Iris pigment epithelial cell (primary cell): ENCODE results near the gene ZC3H18.

Experiments
- DNase-seq: peaks from one replicate; pipeline ENCODE4 v3.0.0-alpha.2; 2011; ENCODE audit warnings: low read depth

Gene ZC3H18

DNA sequence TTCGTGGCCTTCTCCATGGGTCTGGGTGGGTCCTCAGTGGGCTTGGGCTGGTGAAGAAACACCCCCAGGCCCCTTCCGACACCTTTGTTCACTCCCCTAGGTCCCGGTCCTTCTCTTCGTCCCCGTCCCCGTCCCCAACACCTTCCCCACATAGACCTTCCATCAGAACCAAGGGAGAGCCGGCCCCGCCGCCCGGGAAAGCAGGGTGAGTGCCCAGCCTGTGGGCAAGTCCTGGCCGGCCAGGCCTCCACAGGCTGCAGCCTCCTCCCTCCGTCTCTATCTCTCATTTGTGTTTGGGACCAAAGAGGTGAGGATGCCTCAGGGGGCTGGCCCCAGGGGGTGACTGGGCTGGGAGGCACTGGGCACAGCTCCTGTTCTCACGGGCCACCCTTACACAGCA lies 53.7 kb downstream of the ZC3H18 start:
- DNase-seq: no peak

DNA sequence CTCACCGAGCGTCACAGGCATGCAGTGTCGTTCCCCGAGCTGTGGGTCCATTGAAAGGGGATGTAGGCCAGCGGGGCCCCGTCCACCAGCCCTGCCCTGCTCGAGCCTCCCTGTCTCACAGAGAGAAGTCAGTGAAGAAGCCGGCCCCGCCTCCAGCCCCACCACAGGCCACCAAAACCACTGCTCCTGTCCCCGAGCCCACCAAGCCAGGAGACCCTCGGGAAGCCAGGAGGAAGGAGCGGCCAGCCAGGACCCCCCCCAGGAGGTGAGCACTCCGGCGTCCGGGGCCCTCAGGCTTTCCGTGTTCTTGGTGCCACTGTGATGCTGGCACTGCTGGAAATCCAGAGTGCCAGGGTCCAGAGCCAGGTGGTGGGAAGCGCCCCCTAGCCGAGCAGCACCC lies 54.3 kb downstream of the ZC3H18 start:
- DNase-seq: no peak

DNA sequence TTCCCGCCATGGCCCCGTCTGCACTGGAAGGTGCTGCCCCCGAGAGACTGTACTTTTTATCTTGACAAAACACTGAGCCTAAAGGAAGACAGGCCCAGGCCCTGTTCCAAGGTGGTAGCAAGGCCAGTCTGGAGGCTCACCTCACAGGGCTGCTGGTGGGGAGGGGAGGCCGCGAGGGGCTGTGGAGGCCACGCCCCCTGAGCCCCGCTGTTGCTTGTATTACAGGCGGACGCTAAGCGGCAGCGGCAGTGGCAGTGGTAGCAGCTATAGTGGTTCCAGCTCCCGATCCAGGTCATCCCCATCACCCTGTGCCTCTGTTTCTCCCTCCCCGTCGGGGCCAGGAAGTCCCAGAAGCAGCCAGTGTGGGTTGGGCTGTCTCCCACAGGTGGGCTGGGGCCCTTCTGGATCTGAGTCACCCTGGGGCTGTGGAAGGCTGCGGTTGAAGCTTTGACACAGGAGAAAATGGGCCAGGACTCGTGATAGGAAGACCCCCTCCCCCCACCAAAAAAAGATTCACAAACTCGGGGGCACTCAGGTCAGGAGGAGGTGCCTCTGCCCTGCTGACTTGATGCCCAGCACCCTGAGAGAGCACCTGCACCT lies 54.9 kb downstream of the ZC3H18 start:
- no peak for DNase-seq

DNA sequence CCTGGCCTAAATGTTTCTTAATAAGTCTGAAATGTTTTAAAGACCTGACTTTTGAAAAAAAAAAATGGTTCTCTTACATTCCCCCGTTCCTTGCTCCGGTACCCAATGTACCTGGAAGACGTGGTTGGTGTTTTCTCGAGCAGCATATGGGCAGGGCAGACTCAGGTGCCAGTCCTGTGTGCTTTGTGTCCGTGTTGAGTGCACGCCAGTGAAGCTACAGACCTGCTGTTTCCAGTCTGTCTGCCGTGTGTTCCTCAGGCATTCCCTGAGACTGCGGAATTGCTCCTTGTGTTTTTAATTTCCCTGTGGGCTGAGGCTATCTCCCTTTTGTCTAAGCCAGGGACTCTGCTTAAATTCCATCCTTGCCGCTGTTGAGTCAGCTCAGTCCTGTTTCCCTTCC lies 56.4 kb downstream of the ZC3H18 start:
- DNase-seq: no peak

DNA sequence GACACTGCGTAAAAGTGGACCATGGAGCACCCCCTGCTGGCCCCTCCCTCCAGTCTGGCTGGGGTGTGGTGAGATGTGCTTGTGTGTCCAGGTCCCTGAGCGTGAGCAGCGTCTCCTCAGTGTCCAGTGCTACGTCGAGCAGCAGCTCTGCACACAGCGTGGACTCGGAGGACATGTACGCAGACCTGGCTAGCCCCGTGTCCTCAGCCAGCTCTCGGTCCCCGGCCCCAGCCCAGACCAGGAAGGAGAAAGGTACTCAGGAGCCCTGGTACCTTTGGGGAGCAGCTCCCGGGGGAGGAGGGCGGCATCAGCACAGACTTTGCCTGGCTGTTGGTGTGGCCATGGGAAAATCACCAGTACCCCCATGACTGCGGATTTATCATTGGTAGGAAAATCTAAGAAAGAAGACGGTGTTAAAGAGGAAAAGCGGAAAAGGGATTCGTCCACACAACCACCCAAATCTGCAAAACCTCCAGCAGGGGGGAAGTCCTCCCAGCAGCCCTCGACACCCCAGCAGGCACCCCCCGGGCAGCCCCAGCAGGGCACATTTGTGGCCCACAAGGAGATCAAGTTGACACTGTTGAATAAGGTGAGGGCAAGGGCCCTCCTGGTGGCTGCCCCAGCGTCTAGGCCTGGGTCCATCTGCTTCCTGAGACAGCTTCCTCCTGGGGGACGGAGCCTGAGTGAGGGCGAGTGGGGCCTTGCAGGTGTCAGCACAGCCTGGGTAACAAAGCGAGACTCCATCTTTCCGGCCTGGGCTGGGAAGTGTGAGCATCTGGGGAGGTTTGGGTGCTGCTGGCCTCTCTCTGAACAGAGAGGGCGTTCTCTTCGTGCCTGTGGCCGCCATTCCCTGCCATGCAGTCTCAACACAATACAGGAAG lies 57.6 kb downstream of the ZC3H18 start:
- no peak for DNase-seq

DNA sequence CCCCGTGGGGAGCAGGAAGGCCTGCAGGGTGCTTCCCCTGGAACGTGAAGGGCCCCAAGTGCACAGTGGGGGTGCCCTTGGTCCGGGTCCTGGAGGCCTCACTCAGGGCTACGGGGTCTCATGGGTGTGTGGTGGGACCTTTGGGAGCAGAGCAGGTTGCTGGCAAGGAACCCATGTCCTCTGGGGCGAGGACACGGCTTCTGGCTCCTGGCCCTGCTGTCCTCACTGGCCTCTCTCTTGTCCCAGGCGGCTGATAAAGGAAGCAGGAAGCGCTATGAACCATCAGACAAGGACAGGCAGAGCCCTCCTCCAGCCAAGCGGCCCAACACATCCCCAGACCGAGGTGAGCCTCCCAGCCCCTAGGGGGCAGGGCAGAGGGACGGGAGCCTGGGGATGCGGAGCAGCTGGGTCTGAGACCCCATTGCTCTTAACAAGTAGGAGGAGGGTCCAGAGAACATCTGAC lies 58.3 kb downstream of the ZC3H18 start:
- DNase-seq: peak; percentile 21

DNA sequence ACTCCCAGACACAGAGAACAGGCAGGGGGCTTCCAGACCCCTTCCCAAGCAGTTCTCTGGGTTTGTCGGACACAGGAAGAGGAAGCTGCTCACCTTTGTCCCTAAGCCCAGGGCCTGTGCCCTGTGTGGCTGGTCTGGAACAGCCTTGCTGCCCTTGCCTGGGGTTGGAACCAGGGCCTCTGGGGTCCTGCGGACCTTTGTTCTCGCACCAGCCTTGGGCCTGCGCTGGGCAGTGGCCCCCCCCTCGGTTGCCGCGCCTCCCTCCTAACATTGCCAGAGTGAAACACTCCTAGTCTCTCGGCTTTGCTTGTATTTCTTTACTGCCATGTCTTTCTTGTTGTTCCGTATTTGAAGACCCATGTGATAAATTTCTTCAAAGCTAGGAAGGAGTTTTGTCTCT lies 59.6 kb downstream of the ZC3H18 start:
- no peak for DNase-seq

DNA sequence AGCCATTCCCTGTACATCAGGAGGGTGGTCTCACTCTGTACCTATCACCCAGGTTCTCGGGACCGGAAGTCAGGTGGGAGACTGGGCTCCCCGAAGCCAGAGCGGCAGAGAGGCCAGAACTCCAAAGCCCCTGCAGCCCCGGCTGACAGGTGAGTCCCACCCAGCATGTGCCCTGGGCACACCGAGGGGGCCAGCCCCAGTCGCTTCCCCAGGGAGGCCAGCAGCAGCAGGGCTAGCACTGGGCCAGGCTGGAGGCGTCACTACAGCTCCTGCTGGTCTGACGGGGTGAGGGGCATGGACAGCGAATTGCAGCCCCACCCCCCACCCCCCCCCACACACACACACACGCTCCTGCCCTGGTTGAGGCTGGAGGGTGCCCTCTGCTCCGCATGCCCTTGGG lies 60.2 kb downstream of the ZC3H18 start:
- no peak for DNase-seq

DNA sequence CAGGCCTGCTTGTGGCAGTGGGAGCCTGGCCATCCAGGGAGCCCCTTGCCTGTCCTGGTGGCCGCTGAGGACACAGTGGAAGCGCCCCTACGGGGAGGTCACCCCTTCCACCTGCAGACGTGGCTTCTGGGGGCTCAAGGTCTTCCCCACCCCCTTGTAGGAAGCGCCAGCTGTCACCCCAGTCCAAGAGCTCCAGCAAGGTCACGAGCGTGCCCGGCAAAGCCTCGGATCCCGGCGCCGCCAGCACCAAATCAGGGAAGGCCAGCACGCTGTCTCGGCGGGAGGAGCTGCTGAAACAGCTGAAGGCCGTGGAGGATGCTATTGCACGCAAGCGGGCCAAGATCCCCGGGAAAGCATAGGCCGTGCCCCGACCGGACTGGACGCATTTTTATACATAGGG lies 60.7 kb downstream of the ZC3H18 start:
- no peak for DNase-seq

DNA sequence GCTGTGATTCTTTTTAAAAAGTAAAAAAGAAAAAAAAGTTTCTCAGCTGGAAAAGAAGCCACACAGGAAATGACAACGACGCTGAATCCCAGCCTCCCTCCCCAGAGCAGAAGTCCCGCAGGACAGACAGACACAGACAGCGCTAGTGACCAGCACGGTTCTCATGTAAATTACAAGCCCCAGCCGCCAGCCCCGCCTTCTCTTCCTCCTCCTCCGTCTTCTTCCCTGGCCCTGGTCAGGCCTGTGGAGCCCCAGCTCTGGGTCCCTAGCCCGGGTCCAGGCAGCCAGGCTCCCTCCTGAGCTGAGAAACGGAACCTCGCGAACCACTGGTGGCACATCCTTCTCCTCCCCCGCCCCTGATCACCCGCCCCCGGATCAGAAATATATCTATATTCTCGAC lies 61.2 kb downstream of the ZC3H18 start:
- no peak for DNase-seq

DNA sequence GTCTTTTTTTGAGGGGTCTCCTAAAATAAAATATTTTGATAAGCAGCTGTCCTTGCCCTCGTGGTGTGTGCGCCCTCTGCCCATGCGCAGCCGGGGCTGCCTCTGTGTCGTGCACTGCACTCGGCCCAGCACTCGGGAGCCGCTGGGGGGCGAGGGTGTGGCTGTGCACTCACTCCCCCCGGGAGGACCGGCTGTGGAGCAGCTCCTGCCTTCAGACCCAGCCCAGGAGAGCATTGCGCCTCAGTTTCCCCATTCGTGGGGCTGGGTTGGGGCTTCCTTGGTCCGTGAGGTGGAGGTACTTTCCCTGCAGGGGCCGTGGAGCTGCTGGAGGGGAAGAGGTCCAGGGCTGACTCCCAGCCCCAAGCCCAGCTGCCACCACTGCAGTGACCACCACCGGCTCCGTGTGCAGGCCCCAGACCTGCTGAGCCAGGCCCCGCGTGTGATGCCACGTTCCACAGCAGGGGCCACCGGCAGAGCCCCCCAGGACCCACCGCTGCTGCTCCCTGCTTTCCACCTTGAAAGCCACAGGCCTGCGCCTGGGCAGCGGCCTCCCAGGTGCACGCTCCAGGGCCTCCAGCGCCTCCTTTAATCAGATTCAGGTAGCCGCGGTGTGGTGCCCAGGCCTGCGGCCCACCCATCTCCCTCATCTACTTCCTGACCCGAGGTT lies 61.9 kb downstream of the ZC3H18 start:
- no peak for DNase-seq

DNA sequence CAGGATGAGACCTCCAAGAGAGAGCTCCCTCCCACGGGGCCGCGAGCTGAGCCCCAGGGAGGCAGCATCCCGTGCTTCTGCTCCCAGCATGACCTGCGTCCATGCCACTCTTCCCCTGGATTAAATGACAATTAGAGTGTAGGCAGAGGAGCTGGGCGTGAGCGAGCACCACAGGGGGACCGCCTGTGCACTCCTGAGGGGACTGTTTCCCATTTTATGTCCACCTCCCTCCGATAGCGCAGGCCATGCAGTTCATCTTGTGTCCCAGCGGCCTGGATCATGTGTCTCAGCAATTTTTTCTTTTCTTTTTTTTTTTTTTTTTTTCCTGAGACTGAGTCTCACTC lies 62.4 kb downstream of the ZC3H18 start:
- DNase-seq: no peak

DNA sequence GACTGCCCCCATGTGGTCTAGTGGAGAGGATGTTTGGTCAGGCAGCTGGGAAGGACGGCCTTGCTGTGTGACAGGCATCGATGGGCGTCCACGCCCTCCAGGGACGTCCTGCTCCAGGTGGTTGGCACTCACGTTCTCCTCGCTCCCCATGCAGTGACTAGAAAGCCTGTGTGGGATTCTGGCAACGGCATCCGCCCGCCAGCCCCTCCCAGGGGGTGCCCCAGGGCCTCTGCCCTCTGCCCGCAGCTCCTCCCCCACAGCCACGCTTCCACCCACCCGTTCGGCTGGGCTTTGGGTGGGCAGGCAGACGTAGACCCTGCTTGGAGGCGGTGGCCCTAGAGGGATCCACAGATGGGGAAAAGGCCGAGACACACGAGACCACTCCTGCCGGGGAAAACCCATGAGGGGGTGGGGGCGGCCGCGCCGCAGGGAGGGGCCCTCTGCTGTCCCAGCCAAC lies 63.5 kb downstream of the ZC3H18 start:
- peak; percentile 42 for DNase-seq

DNA sequence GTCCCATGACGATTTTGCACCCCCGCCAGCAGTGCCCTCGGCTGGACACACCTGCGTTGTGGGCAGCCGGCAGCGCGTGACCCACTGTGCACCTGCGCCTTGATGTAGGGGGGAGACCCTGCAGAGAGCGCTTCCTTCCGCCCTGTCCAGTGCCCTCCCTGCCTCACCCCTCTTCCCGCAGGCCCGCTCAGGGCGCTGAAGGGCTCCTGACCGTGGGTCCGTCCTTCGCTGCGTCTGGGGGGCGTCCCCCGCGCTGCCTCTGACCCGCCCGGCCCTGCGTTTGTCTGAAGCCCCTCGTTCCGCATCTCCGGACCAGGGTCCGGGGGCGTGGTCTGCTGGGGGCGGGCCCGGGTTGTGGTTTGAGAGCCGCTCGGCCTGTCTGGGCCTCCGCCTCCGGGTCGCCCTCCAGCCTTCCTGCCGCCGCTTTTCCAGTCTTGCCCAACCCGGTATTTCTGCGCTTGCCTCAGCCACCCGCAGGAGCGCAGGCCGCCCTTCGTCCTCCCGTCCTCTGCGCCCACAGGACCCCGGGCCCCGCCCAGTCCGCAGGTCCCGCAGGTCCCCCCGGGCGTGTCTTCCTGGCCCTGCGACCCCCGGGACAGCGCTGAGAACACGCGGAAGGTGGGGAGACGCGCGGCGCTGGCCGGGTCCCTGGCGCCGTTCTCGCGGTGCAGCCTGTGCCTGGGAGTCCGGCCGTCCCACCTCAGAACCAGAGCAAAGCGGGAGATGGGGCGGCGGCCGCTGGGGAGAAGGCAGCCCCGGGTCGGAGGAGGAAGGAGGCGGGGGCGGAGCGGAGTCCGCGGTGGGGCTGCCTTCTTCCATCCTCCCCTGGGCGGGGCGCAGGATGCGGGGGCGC lies 64.2 kb downstream of the ZC3H18 start:
- DNase-seq: peak; percentile 71

DNA sequence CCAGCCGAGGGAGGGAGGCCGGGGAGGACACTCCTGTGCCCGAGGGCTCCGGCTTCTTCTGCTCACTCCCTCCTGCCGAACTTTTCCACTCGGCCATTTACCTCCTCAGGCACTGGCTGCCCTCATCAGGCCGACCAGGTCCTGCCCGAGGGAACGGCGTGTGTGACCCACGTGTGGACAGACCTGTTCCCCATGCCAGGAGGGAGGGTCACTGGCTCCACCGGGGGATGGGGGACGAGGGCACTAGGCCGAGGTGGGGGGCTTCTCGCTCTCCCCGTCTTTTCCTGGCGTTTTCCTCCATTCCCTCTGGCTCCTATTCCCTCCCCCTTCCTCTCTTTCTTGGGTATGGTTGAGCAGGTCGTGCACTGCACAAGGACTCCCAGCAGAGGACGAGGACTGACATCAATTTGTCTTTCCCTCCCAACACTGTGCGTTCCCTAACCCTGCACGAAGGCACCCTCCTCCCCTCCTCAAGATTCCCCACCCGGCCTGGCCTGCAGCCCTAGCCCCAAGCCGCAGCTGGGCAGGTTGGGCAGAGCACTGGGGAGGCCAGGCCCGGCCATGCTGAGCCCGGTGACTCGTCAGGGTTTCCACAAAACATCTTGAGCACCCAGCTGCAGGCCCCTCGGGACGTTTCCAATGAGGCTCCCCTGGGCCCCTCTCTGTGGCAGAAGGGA lies 64.9 kb downstream of the ZC3H18 start:
- peak; percentile 8 for DNase-seq

DNA sequence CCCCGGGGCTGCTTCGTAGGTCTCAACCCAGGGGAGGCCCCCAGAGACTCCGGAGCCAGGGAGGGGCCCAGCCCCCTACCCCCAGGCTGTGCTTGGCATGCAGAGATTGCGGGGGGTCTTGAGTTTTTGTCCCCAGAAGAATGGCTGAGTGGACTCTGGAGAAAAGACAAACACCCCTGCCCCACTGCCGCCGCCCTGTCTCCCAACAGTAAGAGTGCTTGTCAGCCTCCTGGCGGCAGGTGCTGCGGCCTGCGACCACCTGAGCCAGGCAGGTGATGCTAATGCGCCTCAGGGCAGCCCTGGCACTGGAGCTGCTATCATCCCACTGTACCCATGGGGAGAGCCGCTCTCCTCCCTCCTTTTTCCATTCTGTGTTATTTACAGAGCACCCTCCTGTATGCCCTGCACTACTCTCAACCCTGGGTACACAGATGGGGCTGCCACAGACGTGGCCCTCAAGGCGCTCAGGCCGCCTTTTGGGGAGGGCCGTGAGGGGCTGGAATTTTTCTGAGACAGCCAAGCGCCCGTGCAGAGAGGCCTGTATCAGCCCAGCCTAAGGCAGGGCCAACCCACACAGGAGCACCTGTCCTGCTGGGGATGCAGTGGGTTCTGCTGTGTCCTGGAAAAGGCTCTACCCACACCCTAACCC lies 65.6 kb downstream of the ZC3H18 start:
- DNase-seq: no peak

DNA sequence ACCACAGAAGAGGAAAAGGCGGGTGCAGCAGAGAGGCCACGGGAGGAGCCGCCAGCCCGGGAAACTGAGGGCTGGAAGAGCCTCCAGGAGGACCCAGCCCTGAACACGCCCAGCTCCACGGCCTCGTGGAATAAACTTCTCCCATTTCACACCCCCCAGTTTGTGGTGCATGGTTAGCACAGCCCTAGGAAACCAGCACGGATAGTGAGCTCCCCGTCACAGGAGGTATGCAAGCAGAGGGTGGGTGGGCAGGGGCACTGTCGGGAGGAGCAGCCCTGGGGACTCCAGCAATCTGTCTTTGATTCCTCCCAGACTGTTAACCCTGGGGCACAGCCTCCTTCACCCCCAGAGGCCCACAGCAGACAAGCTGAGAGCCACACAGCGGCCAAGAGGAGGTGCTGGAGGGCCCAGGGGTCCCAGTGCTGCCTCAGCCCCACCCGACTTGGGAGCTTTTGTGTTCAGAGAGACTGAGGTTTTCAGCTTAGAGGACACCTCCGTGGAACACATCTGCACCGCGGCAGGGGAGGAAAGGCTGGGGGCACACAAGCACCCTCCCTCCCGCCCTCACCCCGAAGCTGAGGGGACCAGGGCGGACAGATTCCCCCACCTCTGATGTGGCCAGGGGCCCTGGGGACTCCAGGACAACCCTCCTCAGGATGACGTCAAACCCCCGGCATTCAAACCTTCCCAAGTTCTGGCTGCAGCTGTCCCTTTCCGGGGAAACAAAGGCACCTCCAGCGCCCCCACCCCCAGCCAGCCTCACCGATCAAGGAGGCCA lies 66.5 kb downstream of the ZC3H18 start:
- DNase-seq: no peak

DNA sequence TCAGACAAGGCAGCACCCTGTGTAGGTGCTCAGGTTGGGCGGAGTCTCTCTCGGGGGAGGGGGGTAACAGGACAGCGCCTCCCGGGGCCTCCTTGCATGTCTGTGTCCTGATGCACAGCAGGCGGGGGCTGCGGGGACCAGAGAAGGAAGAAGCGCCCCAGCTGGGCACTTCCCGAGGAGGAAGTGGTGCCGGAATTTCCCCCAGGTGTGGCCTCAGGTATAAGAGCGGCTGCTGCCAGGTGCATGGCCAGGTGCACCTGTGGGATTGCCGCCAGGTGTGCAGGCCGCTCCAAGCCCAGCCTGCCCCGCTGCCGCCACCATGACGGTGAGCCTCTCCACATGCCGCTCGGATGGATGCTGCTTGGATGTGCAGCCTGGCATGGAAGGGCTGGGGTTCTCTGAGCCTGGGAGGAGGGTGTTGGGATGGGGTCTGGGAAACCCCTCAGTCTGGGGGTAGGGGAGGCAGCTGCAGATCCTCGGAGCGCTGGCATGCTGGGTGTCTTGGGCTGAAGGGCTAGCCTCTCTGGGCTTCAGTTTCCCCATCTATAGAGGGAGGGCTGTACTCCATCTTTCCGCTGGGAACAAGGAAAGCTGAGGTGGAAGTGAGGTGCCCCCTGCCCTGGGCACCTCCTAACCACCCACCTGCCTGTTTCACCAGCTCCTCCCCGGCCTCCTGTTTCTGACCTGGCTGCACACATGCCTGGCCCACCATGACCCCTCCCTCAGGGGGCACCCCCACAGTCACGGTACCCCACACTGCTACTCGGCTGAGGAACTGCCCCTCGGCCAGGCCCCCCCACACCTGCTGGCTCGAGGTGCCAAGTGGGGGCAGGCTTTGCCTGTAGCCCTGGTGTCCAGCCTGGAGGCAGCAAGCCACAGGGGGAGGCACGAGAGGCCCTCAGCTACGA lies 68.4 kb downstream of the ZC3H18 start, which contains the start of gene IL17C:
TSS of gene IL17C (plus strand) at position 250 of the 908 bp plus-strand sequence. CDS start at position 320, 70 bp downstream.
- DNase-seq: no peak
